Tibial nerve (tissue), 4 donors: ENCODE data around the gene ZNF587B.
"Not testable (repeated sequence)": the region's sequence is repeated elsewhere in the genome, so short reads cannot be mapped to it uniquely, and the experiment has no call there.

Experiments used
- CTCF ChIP-seq, 5 experiments: fragments of 200-600 bp in 3 of 5; fragments of 450-650 bp in 2 of 5; sonication (generic) in 3 of 5; IDR thresholded peaks; one replicate each; pipeline ENCODE4 v1.5.1; 2016 to 2019; ENCODE audit warnings: antibody characterized with exemption in 5 of 5, mild to moderate bottlenecking in 3 of 5, moderate library complexity in 2 of 5
- EP300 ChIP-seq, 2 donors: sonication (generic); formaldehyde crosslinking; IDR thresholded peaks; one replicate each; pipeline ENCODE4 v1.6.1; 2017; ENCODE audit warnings: antibody characterized with exemption in 2 of 2, mild to moderate bottlenecking in 1 of 2
- POLR2A ChIP-seq, 2 donors: fragments of 450-650 bp; IDR thresholded peaks; one replicate each; pipeline ENCODE4 v1.6.1; 2017; ENCODE audit warnings: antibody characterized with exemption in 2 of 2, mild to moderate bottlenecking in 2 of 2, moderate library complexity in 2 of 2

- not testable (repeated sequence) for TF ChIP-seq CTCF, POLR2A, EP300 (IDR thresholded peaks at IDR 0.05)
These were observed 19.4 kb upstream of the ZNF587B start for GRCh38 chr19:57810410-57811295.
